GM18909 (cell line): ENCODE data around the gene CLCN6.

Source experiments
- ATAC-seq: cut with Tn5 transposase; IDR thresholded peaks from one replicate; pipeline ENCODE4 v1.9.1; 2021; ENCODE audit warnings: mild to moderate bottlenecking; ENCODE audit not compliant: unreplicated experiment, poor library complexity

Gene CLCN6

GRCh38 chr1:11891433-11892186 is 85.6 kb downstream of the CLCN6 start:
- no peak for ATAC-seq
